ENCODE measurements around the gene CFAP90. TPM values are rescaled to one million over a fixed set of nuclear protein-coding genes. Genes with fewer than 3 reads are reported as not detected.

CFAP90 gene
- total RNA-seq, 2 donors from 2014 or later: not detected

- Mint-ChIP-seq H3K4me3 (no peak overlapping the region), H3K36me3 (ENCODE audit: low read depth) (peaks cover 98% of the 10 kb centered on the region), H3K9me3 (no peaks in the 10 kb centered on the region), H3K27ac (no peak overlapping the region), H3K4me1 (peaks cover 69% of the 10 kb centered on the region), H3K27me3 (no peaks in the 10 kb centered on the region)
- no peak for ATAC-seq (replicated peaks)
Measured at GRCh38 chr5:7874639-7875038, 23.7 kb upstream of the CFAP90 start.

DNA sequence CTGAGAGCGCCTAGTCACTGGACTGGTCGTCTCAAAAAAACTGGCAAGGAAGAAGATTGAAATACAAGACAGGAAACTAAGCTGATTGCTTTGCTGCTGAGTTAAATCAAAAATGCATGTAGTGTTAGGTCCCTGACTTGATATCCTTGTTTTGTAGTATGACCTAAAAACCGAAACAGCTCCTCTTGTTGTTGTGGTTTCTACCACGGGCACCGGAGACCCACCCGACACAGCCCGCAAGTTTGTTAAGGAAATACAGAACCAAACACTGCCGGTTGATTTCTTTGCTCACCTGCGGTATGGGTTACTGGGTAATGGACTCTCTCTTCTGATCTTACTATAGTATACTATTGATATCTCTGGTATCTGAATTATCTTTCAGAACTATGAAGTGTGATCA lies 22.3 kb upstream of the CFAP90 start:
- ATAC-seq (replicated peaks): peak; percentile 25
- Mint-ChIP-seq H3K27ac (peak overlapping the region; percentile 79), H3K36me3 (ENCODE audit: low read depth) (peaks cover 91% of the 10 kb centered on the region), H3K27me3 (no peaks in the 10 kb centered on the region), H3K4me3 (peak overlapping the region; percentile 97), H3K9me3 (no peaks in the 10 kb centered on the region), H3K4me1 (peaks cover 62% of the 10 kb centered on the region)

DNA sequence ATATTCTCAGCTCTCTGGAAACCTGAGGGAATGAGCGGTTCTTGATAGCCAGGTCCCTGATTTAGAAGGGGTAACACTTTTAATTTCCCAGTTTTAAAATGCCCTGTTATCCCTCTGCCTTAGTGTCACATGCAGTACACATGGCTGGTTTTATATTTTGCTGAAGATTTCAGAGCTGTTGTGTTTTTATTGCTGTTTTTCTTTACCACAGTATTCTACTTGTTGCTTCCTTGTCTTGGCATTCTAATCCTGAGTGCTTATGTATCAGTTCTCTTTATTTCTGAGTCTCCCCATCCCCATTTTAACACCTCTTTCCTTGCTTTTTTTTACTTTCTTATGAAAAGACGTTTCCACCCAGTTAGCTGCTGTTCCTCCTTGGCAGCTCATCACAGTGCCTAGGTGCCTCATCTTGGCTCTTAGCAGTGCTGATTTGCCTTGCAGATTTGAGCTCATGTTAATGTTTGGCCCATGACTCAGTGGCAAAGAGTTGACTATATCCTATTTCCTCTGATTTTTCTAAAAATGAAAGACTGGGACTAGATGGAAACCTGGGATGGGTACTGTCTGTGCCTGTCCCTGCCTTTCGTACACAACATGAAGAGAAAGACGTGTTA lies 21.7 kb upstream of the CFAP90 start:
- H3K4me3 Mint-ChIP-seq: peak overlapping the region; percentile 97
- peak overlapping the region; percentile 79 for H3K27ac Mint-ChIP-seq
- ATAC-seq (replicated peaks): peak; percentile 17
- peaks cover 58% of the 10 kb centered on the region for H3K4me1 Mint-ChIP-seq
- H3K27me3 Mint-ChIP-seq: no peaks in the 10 kb centered on the region
- no peaks in the 10 kb centered on the region for H3K9me3 Mint-ChIP-seq
- H3K36me3 Mint-ChIP-seq (ENCODE audit: low read depth): peaks cover 87% of the 10 kb centered on the region

DNA sequence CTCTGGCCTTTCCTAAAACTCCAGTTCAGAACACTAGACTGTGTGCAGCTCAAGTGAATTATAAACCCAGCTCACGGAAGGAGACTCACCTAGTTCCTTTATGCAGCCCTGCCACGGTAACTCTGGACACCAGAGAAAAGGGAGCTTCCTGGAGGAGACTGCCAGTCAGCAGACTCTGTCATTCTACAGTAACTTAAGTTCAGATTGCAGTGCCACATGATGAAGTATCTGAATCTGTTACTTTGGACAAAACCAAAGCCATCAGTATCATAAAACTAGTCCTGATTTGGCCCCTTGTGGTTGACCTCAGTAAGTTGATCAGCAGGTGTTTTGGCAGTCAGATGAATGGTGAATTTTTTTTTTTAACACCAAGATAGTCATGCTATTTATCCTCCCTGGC lies 20.7 kb upstream of the CFAP90 start:
- no peak for ATAC-seq (replicated peaks)
- peaks cover 52% of the 10 kb centered on the region for H3K4me1 Mint-ChIP-seq
- peak overlapping the region; percentile 43 for H3K27ac Mint-ChIP-seq
- H3K27me3 Mint-ChIP-seq: no peaks in the 10 kb centered on the region
- peak overlapping the region; percentile 97 for H3K4me3 Mint-ChIP-seq
- H3K9me3 Mint-ChIP-seq: no peaks in the 10 kb centered on the region
- H3K36me3 Mint-ChIP-seq (ENCODE audit: low read depth): peaks cover 82% of the 10 kb centered on the region

DNA sequence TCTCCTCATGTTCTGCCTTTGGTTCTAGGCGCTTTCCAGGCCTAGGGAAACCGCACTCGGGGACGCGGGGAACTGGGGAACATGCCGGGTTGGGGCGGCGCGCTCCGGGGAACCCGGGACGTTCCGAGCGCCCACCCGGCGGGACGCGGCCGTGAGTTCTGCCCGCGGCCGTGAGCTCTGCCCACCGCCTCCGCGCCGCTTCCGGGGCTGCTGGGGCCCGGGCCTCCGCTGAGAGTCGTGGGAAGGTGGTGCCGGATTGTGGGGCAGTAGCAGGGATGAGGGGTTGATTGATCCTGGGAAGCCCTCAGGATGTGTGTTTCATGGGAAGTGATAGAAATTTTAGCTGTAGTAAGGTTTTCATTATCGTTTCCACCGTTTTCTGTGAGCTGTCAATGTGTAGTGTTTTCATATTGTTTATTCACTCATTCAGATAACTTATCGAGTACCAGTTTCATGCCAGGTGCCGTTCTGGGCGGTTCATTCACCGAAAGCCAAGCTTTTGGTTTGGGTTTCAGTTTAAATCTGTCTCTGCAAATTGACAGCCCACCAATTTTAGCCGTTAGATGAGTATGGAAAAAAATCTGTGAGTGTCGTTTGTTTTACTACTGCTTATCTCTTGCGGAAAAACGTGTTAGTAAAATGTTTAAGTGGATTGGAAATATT lies 18.7 kb upstream of the CFAP90 start:
- H3K4me1 Mint-ChIP-seq: peaks cover 45% of the 10 kb centered on the region
- no peaks in the 10 kb centered on the region for H3K27me3 Mint-ChIP-seq
- H3K4me3 Mint-ChIP-seq: peak overlapping the region; percentile 97
- H3K9me3 Mint-ChIP-seq: no peaks in the 10 kb centered on the region
- H3K36me3 Mint-ChIP-seq (ENCODE audit: low read depth): peaks cover 82% of the 10 kb centered on the region
- peak; percentile 32 for ATAC-seq (replicated peaks)
- H3K27ac Mint-ChIP-seq: peak overlapping the region; percentile 85

- Mint-ChIP-seq H3K27ac (peak within 1 kb of the TSS; percentile 93), H3K4me1 (peaks cover 43% of the 10 kb centered on the region), H3K27me3 (no peaks in the 10 kb centered on the region), H3K4me3 (peak within 1 kb of the TSS; percentile 97), H3K9me3 (no peaks in the 10 kb centered on the region), H3K36me3 (ENCODE audit: low read depth) (peaks cover 78% of the 10 kb centered on the region)
- ATAC-seq (replicated peaks): peak; percentile 98
Measured at GRCh38 chr5:7868773-7869473, 18.0 kb upstream of the CFAP90 start, which contains the start of the genes FASTKD3 and MTRR. Gene FASTKD3, minus strand, starts transcription at chr5:7869031. Its CDS starts 948 bp downstream, at chr5:7868083. Gene MTRR, plus strand, starts transcription at chr5:7869148. Its CDS starts 1,647 bp downstream, at chr5:7870795.

- no peak for ATAC-seq (replicated peaks)
- Mint-ChIP-seq H3K4me3 (peak overlapping the region; percentile 97), H3K27ac (peak overlapping the region; percentile 93), H3K27me3 (no peaks in the 10 kb centered on the region), H3K4me1 (peaks cover 37% of the 10 kb centered on the region), H3K9me3 (no peaks in the 10 kb centered on the region), H3K36me3 (ENCODE audit: low read depth) (peaks cover 78% of the 10 kb centered on the region)
Measured at GRCh38 chr5:7868427-7868772, 17.5 kb upstream of the CFAP90 start.

DNA sequence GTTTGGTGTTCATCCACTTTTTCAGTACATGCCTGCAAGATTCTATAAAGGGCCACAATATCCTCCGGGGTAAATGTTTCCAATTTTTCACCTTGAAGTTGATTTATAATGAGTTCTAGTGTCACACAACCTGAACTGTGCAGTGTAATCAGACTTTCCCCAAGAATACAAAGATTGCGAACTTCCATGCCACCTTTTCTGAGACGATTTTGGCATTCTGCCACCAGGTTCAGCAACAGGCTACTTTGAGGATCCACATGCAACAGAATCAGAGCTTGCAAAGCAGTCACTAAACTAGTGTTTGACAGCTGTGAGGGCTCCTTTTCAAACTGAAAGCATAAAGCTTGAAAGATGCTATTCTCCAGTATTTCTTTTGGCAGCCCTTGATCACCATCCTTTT lies 16.3 kb upstream of the CFAP90 start:
- H3K9me3 Mint-ChIP-seq: no peaks in the 10 kb centered on the region
- peaks cover 27% of the 10 kb centered on the region for H3K4me1 Mint-ChIP-seq
- no peaks in the 10 kb centered on the region for H3K27me3 Mint-ChIP-seq
- H3K4me3 Mint-ChIP-seq: peak overlapping the region; percentile 97
- H3K36me3 Mint-ChIP-seq (ENCODE audit: low read depth): peaks cover 79% of the 10 kb centered on the region
- ATAC-seq (replicated peaks): no peak
- no peak overlapping the region for H3K27ac Mint-ChIP-seq

GRCh38 chr5:7866196-7866595 lies 15.3 kb upstream of the CFAP90 start:
- H3K4me3 Mint-ChIP-seq: no peak overlapping the region
- H3K4me1 Mint-ChIP-seq: peaks cover 17% of the 10 kb centered on the region
- H3K9me3 Mint-ChIP-seq: no peaks in the 10 kb centered on the region
- H3K36me3 Mint-ChIP-seq (ENCODE audit: low read depth): peaks cover 77% of the 10 kb centered on the region
- no peaks in the 10 kb centered on the region for H3K27me3 Mint-ChIP-seq
- H3K27ac Mint-ChIP-seq: no peak overlapping the region
- ATAC-seq (replicated peaks): no peak

DNA sequence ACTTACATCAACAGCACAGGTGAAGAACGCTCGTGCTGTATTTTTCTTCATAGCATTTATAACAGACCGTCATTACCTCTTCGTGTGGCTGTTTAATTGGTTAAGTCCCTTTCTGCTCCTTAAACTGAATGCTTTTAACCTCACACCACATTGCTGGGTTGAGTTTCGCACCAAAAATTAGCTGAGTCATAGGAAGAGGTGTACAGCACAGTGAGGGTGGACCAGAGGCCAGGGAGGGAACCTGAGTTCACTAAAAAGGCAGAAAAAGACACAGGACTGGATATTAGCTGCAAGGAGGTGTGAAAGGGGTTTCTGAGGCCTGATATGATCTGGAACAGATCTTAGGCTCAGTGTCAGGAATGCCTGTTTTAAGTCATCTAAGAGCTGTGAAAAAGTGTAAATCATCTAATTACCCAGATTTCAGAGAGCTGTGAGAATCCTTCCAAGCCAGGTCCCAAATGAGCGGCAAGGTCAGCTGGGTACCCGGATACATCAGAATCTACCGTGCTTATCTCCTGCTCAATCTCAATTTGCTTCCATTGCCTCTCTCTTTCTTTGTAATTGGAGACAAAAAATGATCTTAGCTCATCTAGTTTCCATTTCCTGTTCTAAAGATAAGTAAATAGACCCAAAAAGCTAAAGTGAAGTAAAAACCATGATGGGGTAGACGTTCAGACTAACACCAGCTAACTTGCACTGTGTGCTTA lies 7.1 kb upstream of the CFAP90 start:
- Mint-ChIP-seq H3K36me3 (ENCODE audit: low read depth) (peaks cover 49% of the 10 kb centered on the region), H3K9me3 (peaks cover 3% of the 10 kb centered on the region), H3K27ac (peak overlapping the region; percentile 72), H3K4me3 (peak overlapping the region; percentile 19), H3K4me1 (peaks cover 19% of the 10 kb centered on the region), H3K27me3 (no peaks in the 10 kb centered on the region)
- peak; percentile 81 for ATAC-seq (replicated peaks)

GRCh38 chr5:7857361-7857760 lies 6.4 kb upstream of the CFAP90 start:
- peaks cover 21% of the 10 kb centered on the region for H3K4me1 Mint-ChIP-seq

GRCh38 chr5:7856855-7857254 lies 5.9 kb upstream of the CFAP90 start:
- Mint-ChIP-seq H3K4me1 (peaks cover 24% of the 10 kb centered on the region), H3K9me3 (peaks cover 4% of the 10 kb centered on the region), H3K27ac (no peak overlapping the region), H3K27me3 (no peaks in the 10 kb centered on the region), H3K4me3 (no peak overlapping the region), H3K36me3 (ENCODE audit: low read depth) (peaks cover 40% of the 10 kb centered on the region)
- peak; percentile 68 for ATAC-seq (replicated peaks)

More at GRCh38 chr5:7857361-7857760, 6.4 kb upstream of the CFAP90 start:
- Mint-ChIP-seq H3K27me3 (no peaks in the 10 kb centered on the region), H3K9me3 (peaks cover 4% of the 10 kb centered on the region), H3K36me3 (ENCODE audit: low read depth) (peaks cover 42% of the 10 kb centered on the region), H3K27ac (peak overlapping the region; percentile 72), H3K4me3 (peak overlapping the region; percentile 19)
- no peak for ATAC-seq (replicated peaks)

GRCh38 chr5:7855611-7856010 lies 4.7 kb upstream of the CFAP90 start:
- Mint-ChIP-seq H3K4me3 (no peak overlapping the region), H3K4me1 (peaks cover 27% of the 10 kb centered on the region)
- ATAC-seq (replicated peaks): no peak

GRCh38 chr5:7852988-7853387 lies 2.1 kb upstream of the CFAP90 start:
- H3K27ac Mint-ChIP-seq: no peak overlapping the region
- peaks cover 13% of the 10 kb centered on the region for H3K27me3 Mint-ChIP-seq
- peaks cover 19% of the 10 kb centered on the region for H3K4me1 Mint-ChIP-seq
- no peak for ATAC-seq (replicated peaks)
- H3K4me3 Mint-ChIP-seq: no peak overlapping the region
- H3K9me3 Mint-ChIP-seq: peaks cover 4% of the 10 kb centered on the region
- H3K36me3 Mint-ChIP-seq (ENCODE audit: low read depth): peaks cover under 1% of the 10 kb centered on the region

More at GRCh38 chr5:7855611-7856010, 4.7 kb upstream of the CFAP90 start:
- Mint-ChIP-seq H3K36me3 (ENCODE audit: low read depth) (peaks cover 27% of the 10 kb centered on the region), H3K27ac (no peak overlapping the region), H3K9me3 (peaks cover 4% of the 10 kb centered on the region), H3K27me3 (peaks cover 3% of the 10 kb centered on the region)

Measured in activated T-helper 17 cell treated with anti-CD3 and anti-CD28 coated beads, Interleukin-2, amount 50 U/mL, for 72 hours (primary cell).